Karpas-422 (cell line): ENCODE measurements around the gene MTMR3. TPM values are rescaled to one million over a fixed set of nuclear protein-coding genes. Genes with fewer than 3 reads are reported as not detected.

Experiments used
- DNase-seq: peaks from one replicate; pipeline ENCODE4 v3.0.0-alpha.2; 2015
- H2AFZ ChIP-seq: fragments of 200-600 bp; sonication (generic); 2 replicates; pipeline ENCODE4 v1.6.1; 2014; ENCODE audit warnings: antibody characterized with exemption, low read length, mixed read lengths
- H3K27ac ChIP-seq: fragments of 200-600 bp; sonication (generic); 2 replicates; pipeline ENCODE4 v1.5.1; 2014; ENCODE audit warnings: mild to moderate bottlenecking, low read length, moderate library complexity
- H3K27me3 ChIP-seq: fragments of 200-600 bp; sonication (generic); 2 replicates; pipeline ENCODE4 v1.6.1; 2014; ENCODE audit warnings: low read length, mixed read lengths
- H3K36me3 ChIP-seq: fragments of 200-600 bp; sonication (generic); 2 replicates; pipeline ENCODE4 v1.6.1; 2014; ENCODE audit warnings: low read length, mixed read lengths; ENCODE audit not compliant: insufficient read depth
- H3K4me1 ChIP-seq: fragments of 200-600 bp; sonication (generic); 2 replicates; pipeline ENCODE4 v1.6.1; 2014; ENCODE audit warnings: mild to moderate bottlenecking, low read length, mixed read lengths
- H3K4me2 ChIP-seq: fragments of 200-600 bp; sonication (generic); 2 replicates; pipeline ENCODE4 v1.6.1; 2014; ENCODE audit warnings: low read length, low read depth, mild to moderate bottlenecking; ENCODE audit not compliant: poor library complexity, severe bottlenecking
- H3K4me3 ChIP-seq: fragments of 200-600 bp; sonication (generic); 2 replicates; pipeline ENCODE4 v1.5.1; 2014; ENCODE audit warnings: mild to moderate bottlenecking, antibody characterized with exemption, low read length, mixed read lengths
- H3K79me2 ChIP-seq: fragments of 200-600 bp; sonication (generic); 2 replicates; pipeline ENCODE4 v1.6.1; 2014; ENCODE audit warnings: mild to moderate bottlenecking, low read length, mixed read lengths
- H3K9ac ChIP-seq: fragments of 200-600 bp; sonication (generic); 2 replicates; pipeline ENCODE4 v1.6.0; 2014; ENCODE audit warnings: low read length
- H3K9me2 ChIP-seq: fragments of 200-600 bp; sonication (generic), shearing (Covaris generic); replicated peaks from 2 replicates; pipeline ENCODE4 v1.6.0; 2014; ENCODE audit warnings: mild to moderate bottlenecking, low read length, moderate library complexity; ENCODE audit not compliant: insufficient read depth
- H3K9me3 ChIP-seq: fragments of 300-700, 200-600 bp; sonication (generic); 2 replicates; pipeline ENCODE4 v1.6.1; 2014; ENCODE audit warnings: low read length, mixed read lengths
- H4K20me1 ChIP-seq: fragments of 200-600 bp; sonication (generic); 2 replicates; pipeline ENCODE4 v1.6.1; 2014; ENCODE audit warnings: mild to moderate bottlenecking, antibody characterized with exemption, low read length, low read depth; ENCODE audit not compliant: insufficient read depth
- total RNA-seq: library from RNA; depleted of rRNA; stranded (reverse); fragments of >200 nt; shearing (Covaris generic); gene quantifications from 2 replicates; pipeline ENCODE4 v1.2.3, GENCODE V29; 2014; ENCODE audit warnings: low replicate concordance

The MTMR3 gene
- total RNA-seq, 1 experiment from 2014 or later, result 11.3 TPM

- H3K27ac ChIP-seq, result 0 out of 2 replicates have a peak overlapping the region, but pooled peaks have one; percentile 13
- H3K9me2 ChIP-seq, result no peaks in the 10 kb centered on the region
- no peak overlapping the region for H3K9ac ChIP-seq
- peak; percentile 83 for DNase-seq
- H3K4me1 ChIP-seq, result peaks cover 37% of the 10 kb centered on the region
- peak overlapping the region; percentile 55 for H3K4me2 ChIP-seq
- H3K27me3 ChIP-seq, result no peaks in the 10 kb centered on the region
- no peaks in the 10 kb centered on the region for H3K9me3 ChIP-seq
- H3K4me3 ChIP-seq, result peak overlapping the region; percentile 4; the same call in 1 of the 2 replicates
- H2AFZ ChIP-seq, result no peak overlapping the region
- no peaks in the 10 kb centered on the region for H3K36me3 ChIP-seq
- peaks cover 19% of the 10 kb centered on the region; the same call in 1 of the 2 replicates for H4K20me1 ChIP-seq
- no peaks in the 10 kb centered on the region for H3K79me2 ChIP-seq
These were observed 96.9 kb downstream of the MTMR3 start for GRCh38 chr22:29979777-29980321.

GRCh38 chr22:29983296-29983917 is 100.4 kb downstream of the MTMR3 start:
- Histone ChIP-seq H3K27me3 (no peaks in the 10 kb centered on the region), H3K4me1 (peaks cover 26% of the 10 kb centered on the region), H3K27ac (no peak overlapping the region), H4K20me1 (peaks cover 19% of the 10 kb centered on the region; the same call in 1 of the 2 replicates), H3K36me3 (no peaks in the 10 kb centered on the region), H3K4me2 (no peak overlapping the region), H3K9me3 (no peaks in the 10 kb centered on the region), H3K9ac (no peak overlapping the region), H2AFZ (no peak overlapping the region), H3K9me2 (no peaks in the 10 kb centered on the region), H3K79me2 (no peaks in the 10 kb centered on the region), H3K4me3 (no peak overlapping the region)
- DNase-seq, result no peak

- Histone ChIP-seq H3K4me1 (peaks cover 2% of the 10 kb centered on the region), H3K9ac (no peak overlapping the region), H3K4me2 (no peak overlapping the region), H3K27ac (no peak overlapping the region), H3K4me3 (no peak overlapping the region), H4K20me1 (peaks cover 5% of the 10 kb centered on the region; the same call in 1 of the 2 replicates), H3K27me3 (no peaks in the 10 kb centered on the region), H3K79me2 (no peaks in the 10 kb centered on the region), H2AFZ (no peak overlapping the region), H3K9me2 (no peaks in the 10 kb centered on the region), H3K36me3 (no peaks in the 10 kb centered on the region), H3K9me3 (no peaks in the 10 kb centered on the region)
- no peak for DNase-seq
These were observed 102.9 kb downstream of the MTMR3 start for GRCh38 chr22:29985912-29986311.

GRCh38 chr22:29987137-29987536 is 104.2 kb downstream of the MTMR3 start:
- Histone ChIP-seq H3K4me1 (no peaks in the 10 kb centered on the region), H3K4me2 (no peak overlapping the region), H3K9me2 (no peaks in the 10 kb centered on the region), H3K27ac (no peak overlapping the region), H2AFZ (no peak overlapping the region), H3K27me3 (no peaks in the 10 kb centered on the region), H3K79me2 (no peaks in the 10 kb centered on the region), H3K9ac (no peak overlapping the region), H3K4me3 (no peak overlapping the region), H4K20me1 (no peaks in the 10 kb centered on the region), H3K9me3 (no peaks in the 10 kb centered on the region), H3K36me3 (no peaks in the 10 kb centered on the region)
- DNase-seq, result no peak

DNA sequence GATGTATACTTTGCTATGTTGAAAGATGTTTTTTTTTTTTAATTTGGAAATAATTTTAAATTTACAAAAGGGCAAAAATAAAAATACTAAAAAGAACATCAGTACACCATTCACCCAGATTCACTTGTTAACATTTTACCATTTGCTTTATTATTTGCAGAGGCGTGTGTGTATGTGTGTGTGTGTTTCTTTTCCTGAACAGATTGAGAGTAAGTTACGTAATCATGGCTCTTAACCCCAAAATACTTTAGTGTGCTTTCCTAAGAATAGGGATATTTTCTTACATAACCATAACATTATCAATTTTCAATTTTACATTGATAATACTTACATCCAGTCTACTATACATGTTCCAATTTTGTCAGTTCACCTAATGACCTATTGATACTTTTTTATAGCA is 105.7 kb downstream of the MTMR3 start:
- H3K4me3 ChIP-seq, result no peak overlapping the region
- no peak overlapping the region for H3K4me2 ChIP-seq
- no peak overlapping the region for H3K27ac ChIP-seq
- no peaks in the 10 kb centered on the region for H3K27me3 ChIP-seq
- no peaks in the 10 kb centered on the region for H3K9me3 ChIP-seq
- DNase-seq, result no peak
- H4K20me1 ChIP-seq, result no peaks in the 10 kb centered on the region
- H3K4me1 ChIP-seq, result no peaks in the 10 kb centered on the region
- H3K9ac ChIP-seq, result no peak overlapping the region
- H3K36me3 ChIP-seq, result no peaks in the 10 kb centered on the region
- no peak overlapping the region for H2AFZ ChIP-seq
- H3K9me2 ChIP-seq, result no peaks in the 10 kb centered on the region
- H3K79me2 ChIP-seq, result no peaks in the 10 kb centered on the region

DNA sequence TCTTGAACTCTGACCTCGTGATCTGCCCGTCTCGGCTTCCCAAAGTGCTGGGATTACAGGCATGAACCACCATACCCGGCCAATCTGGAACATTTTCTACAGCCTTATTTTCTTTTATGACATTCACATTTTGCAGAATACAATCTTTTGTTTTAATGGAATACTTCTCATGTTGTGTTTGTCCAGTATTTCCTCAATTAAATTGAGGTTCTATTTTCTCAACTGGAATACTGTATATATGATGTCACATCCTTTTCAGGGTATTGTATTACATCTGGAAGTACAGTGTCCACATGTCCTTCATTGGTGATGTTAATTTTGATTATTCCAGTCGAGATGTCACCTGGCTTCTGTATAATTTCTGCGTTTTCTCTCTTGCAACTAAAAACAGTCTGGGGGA is 106.5 kb downstream of the MTMR3 start:
- Histone ChIP-seq H3K4me3 (no peak overlapping the region), H3K4me1 (no peaks in the 10 kb centered on the region), H3K27me3 (no peaks in the 10 kb centered on the region), H3K4me2 (no peak overlapping the region), H3K9ac (no peak overlapping the region), H2AFZ (no peak overlapping the region), H3K27ac (no peak overlapping the region), H4K20me1 (no peaks in the 10 kb centered on the region), H3K9me2 (no peaks in the 10 kb centered on the region), H3K9me3 (no peaks in the 10 kb centered on the region), H3K36me3 (no peaks in the 10 kb centered on the region), H3K79me2 (no peaks in the 10 kb centered on the region)
- no peak for DNase-seq

- no peaks in the 10 kb centered on the region for H3K36me3 ChIP-seq
- no peak overlapping the region for H2AFZ ChIP-seq
- H3K79me2 ChIP-seq, result no peaks in the 10 kb centered on the region
- H3K4me2 ChIP-seq, result no peak overlapping the region
- H3K27me3 ChIP-seq, result no peaks in the 10 kb centered on the region
- no peaks in the 10 kb centered on the region for H3K9me2 ChIP-seq
- H4K20me1 ChIP-seq, result peaks cover 5% of the 10 kb centered on the region; the same call in 1 of the 2 replicates
- H3K4me1 ChIP-seq, result no peaks in the 10 kb centered on the region
- DNase-seq, result no peak
- no peak overlapping the region for H3K4me3 ChIP-seq
- H3K9ac ChIP-seq, result no peak overlapping the region
- H3K27ac ChIP-seq, result no peak overlapping the region
- H3K9me3 ChIP-seq, result no peaks in the 10 kb centered on the region
These were observed 109.6 kb downstream of the MTMR3 start for GRCh38 chr22:29992341-29993275.
